GM12878 (cell line): ENCODE measurements around the gene PTPRQ. TPM values are rescaled to one million over a fixed set of nuclear protein-coding genes. Genes with fewer than 3 reads are reported as not detected.

Experiments used
- BRCA1 ChIP-seq: IDR thresholded peaks from 2 replicates; pipeline ENCODE4 v1.6.1; 2011; ENCODE audit warnings: low read depth, low read length, improper control_type of control experiment
- CREM ChIP-seq: IDR thresholded peaks from 2 replicates; pipeline ENCODE4 v1.6.1; 2014; ENCODE audit warnings: antibody characterized with exemption, low read depth
- ETV6 ChIP-seq, 2 experiments: fragments of 450-650 bp in 1 of 2; IDR thresholded peaks in 1 of 2; conservative IDR thresholded peaks in 1 of 2; 2 replicates each; pipeline ENCODE4 v1.6.1; 2014; ENCODE audit warnings: antibody characterized with exemption in 1 of 2, borderline replicate concordance in 1 of 2, low read depth in 1 of 2, mild to moderate bottlenecking in 1 of 2, moderate library complexity in 1 of 2
- HCFC1 ChIP-seq: fragments of 150-350 bp; IDR thresholded peaks from 2 replicates; pipeline ENCODE4 v1.6.1; 2014; ENCODE audit warnings: low read length
- IRF4 ChIP-seq: IDR thresholded peaks from 2 replicates; pipeline ENCODE4 v1.6.1; 2011; ENCODE audit warnings: low read depth, low read length
- MEF2A ChIP-seq: IDR thresholded peaks from 2 replicates; pipeline ENCODE4 v1.6.1; 2011; ENCODE audit warnings: low read depth, mild to moderate bottlenecking, low read length, moderate library complexity; ENCODE audit not compliant: insufficient read depth
- POLR2A ChIP-seq: IDR thresholded peaks from 2 replicates; pipeline ENCODE4 v1.6.1; 2011; ENCODE audit warnings: low read depth, mild to moderate bottlenecking, low read length
- POLR2AphosphoS5 ChIP-seq: IDR thresholded peaks from 2 replicates; pipeline ENCODE4 v1.6.1; 2011; ENCODE audit warnings: mild to moderate bottlenecking, low read length, inconsistent platforms
- RUNX3 ChIP-seq: IDR thresholded peaks from 2 replicates; pipeline ENCODE4 v1.6.1; 2012; ENCODE audit warnings: low read length, inconsistent platforms
- SIX5 ChIP-seq: IDR thresholded peaks from 2 replicates; pipeline ENCODE4 v1.6.1; 2011; ENCODE audit warnings: mild to moderate bottlenecking, low read depth, low read length, moderate library complexity; ENCODE audit not compliant: severe bottlenecking
- SMC3 ChIP-seq: IDR thresholded peaks from 2 replicates; pipeline ENCODE4 v1.6.1; 2011; ENCODE audit warnings: low read length, improper control_type of control experiment, borderline replicate concordance
- SRF ChIP-seq, 2 experiments: IDR thresholded peaks; 2 replicates each; pipeline ENCODE4 v1.6.1; 2011; ENCODE audit warnings: low read depth in 2 of 2, low read length in 2 of 2, mild to moderate bottlenecking in 1 of 2, moderate library complexity in 1 of 2
- STAT1 ChIP-seq: fragments of 450-650 bp; conservative IDR thresholded peaks from 2 replicates; pipeline ENCODE4 v1.6.1; 2014; ENCODE audit warnings: antibody characterized with exemption, mild to moderate bottlenecking
- TARDBP ChIP-seq: IDR thresholded peaks from 2 replicates; pipeline ENCODE4 v1.6.1; 2016; ENCODE audit warnings: borderline replicate concordance
- USF1 ChIP-seq: IDR thresholded peaks from 2 replicates; pipeline ENCODE4 v1.6.1; 2011; ENCODE audit warnings: borderline replicate concordance, low read depth, mild to moderate bottlenecking, moderate library complexity, mixed read lengths, low read length; ENCODE audit not compliant: insufficient read depth; ENCODE audit errors: extremely low read length
- YY1 ChIP-seq: IDR thresholded peaks from 2 replicates; pipeline ENCODE4 v1.6.1; 2011; ENCODE audit warnings: low read depth, mild to moderate bottlenecking, low read length
- ZNF622 ChIP-seq: fragments of 450-650 bp; IDR thresholded peaks from 2 replicates; pipeline ENCODE4 v1.6.1; 2017; ENCODE audit warnings: mild to moderate bottlenecking, inconsistent platforms
- polyA plus RNA-seq, 11 experiments: library from polyadenylated mRNA; depleted of rRNA in 4 of 11; unstranded in 6 of 11; stranded (reverse) in 5 of 11; fragments of >200 nt; fragmentation: Nextera tagmentation in 4 of 11; fragmentation: Illumina TruSeq in 1 of 11; extraction: Ambion mirVana in 4 of 11; extraction: Trizol in 1 of 11; gene quantifications; 1 replicate in 1 of 11; 2 replicates in 10 of 11; pipeline versions ENCODE4 v1.2.1 to v1.2.3, GENCODE V29; 2011 to 2016; ENCODE audit warnings: inconsistent platforms in 2 of 11, missing spikeins in 2 of 11, low read depth in 1 of 11
- total RNA-seq, 4 experiments: library from RNA; depleted of rRNA in 3 of 4; stranded (reverse); fragments of >200 nt in 3 of 4; fragmentation: Illumina TruSeq in 1 of 4; extraction: Trizol in 1 of 4; gene quantifications; 2 replicates each; pipeline versions ENCODE4 v1.2.1 to v1.2.3, GENCODE V29; 2013 to 2021
- TF ChIP-seq, protein P1 (sequence below): fragments of 450-650 bp; IDR thresholded peaks from 2 replicates; pipeline ENCODE4 v1.6.1; 2017; ENCODE audit warnings: mild to moderate bottlenecking, low read depth, inconsistent platforms; ENCODE audit not compliant: poor library complexity, severe bottlenecking
- TF ChIP-seq, protein P2 (sequence below), 3 experiments: IDR thresholded peaks in 2 of 3; conservative IDR thresholded peaks in 1 of 3; 2 replicates each; pipeline ENCODE4 v1.5.1; 2011; ENCODE audit warnings: low read depth in 3 of 3, low read length in 3 of 3, mild to moderate bottlenecking in 3 of 3, control low read depth in 2 of 3, moderate library complexity in 2 of 3, inconsistent platforms in 1 of 3, mixed read lengths in 1 of 3; ENCODE audit not compliant: control insufficient read depth in 2 of 3, insufficient read depth in 1 of 3; ENCODE audit errors: extremely low read depth in 1 of 3
- TF ChIP-seq, protein P3 (sequence below): fragments of 150-350 bp; IDR thresholded peaks from 2 replicates; pipeline ENCODE4 v1.6.1; 2016; ENCODE audit warnings: low read depth, low read length
- TF ChIP-seq, protein P4 (sequence below): IDR thresholded peaks from 2 replicates; pipeline ENCODE4 v1.6.1; 2011; ENCODE audit warnings: mild to moderate bottlenecking, low read depth, low read length, moderate library complexity; ENCODE audit not compliant: insufficient replicate concordance

Gene PTPRQ
- total and polyA plus RNA-seq, 10 of the 15 experiments (the other 5 are each of a cell fraction or from before 2014, with no cell fraction given): 0.01 TPM; not detected in 9

GRCh38 chr12:80472911-80473500 lies 29.0 kb downstream of the PTPRQ start (continued):
- TF ChIP-seq, protein P1, sequence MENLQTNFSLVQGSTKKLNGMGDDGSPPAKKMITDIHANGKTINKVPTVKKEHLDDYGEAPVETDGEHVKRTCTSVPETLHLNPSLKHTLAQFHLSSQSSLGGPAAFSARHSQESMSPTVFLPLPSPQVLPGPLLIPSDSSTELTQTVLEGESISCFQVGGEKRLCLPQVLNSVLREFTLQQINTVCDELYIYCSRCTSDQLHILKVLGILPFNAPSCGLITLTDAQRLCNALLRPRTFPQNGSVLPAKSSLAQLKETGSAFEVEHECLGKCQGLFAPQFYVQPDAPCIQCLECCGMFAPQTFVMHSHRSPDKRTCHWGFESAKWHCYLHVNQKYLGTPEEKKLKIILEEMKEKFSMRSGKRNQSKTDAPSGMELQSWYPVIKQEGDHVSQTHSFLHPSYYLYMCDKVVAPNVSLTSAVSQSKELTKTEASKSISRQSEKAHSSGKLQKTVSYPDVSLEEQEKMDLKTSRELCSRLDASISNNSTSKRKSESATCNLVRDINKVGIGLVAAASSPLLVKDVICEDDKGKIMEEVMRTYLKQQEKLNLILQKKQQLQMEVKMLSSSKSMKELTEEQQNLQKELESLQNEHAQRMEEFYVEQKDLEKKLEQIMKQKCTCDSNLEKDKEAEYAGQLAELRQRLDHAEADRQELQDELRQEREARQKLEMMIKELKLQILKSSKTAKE: peak; percentile 21
- no peak for TF ChIP-seq SIX5
- TF ChIP-seq, protein P2, sequence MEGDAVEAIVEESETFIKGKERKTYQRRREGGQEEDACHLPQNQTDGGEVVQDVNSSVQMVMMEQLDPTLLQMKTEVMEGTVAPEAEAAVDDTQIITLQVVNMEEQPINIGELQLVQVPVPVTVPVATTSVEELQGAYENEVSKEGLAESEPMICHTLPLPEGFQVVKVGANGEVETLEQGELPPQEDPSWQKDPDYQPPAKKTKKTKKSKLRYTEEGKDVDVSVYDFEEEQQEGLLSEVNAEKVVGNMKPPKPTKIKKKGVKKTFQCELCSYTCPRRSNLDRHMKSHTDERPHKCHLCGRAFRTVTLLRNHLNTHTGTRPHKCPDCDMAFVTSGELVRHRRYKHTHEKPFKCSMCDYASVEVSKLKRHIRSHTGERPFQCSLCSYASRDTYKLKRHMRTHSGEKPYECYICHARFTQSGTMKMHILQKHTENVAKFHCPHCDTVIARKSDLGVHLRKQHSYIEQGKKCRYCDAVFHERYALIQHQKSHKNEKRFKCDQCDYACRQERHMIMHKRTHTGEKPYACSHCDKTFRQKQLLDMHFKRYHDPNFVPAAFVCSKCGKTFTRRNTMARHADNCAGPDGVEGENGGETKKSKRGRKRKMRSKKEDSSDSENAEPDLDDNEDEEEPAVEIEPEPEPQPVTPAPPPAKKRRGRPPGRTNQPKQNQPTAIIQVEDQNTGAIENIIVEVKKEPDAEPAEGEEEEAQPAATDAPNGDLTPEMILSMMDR (IDR thresholded peaks at IDR 0.05 in 2 of 3, conservative IDR thresholded peaks at IDR 0.05 in 1 of 3; ENCODE audit: control insufficient read depth in 2 of 3, extremely low read depth in 1 of 3, insufficient read depth in 1 of 3, low read depth in 3 of 3, low read length in 3 of 3): peak; percentile 48 to 58 (median 57); a peak in 5 of 6 replicates
- no peak for TF ChIP-seq ZNF622
- no peak for TF ChIP-seq TARDBP
- 0 out of 2 replicates have a peak, but pooled peaks have one; percentile 44 for TF ChIP-seq IRF4
- no peak for TF ChIP-seq STAT1
- TF ChIP-seq, protein P3, sequence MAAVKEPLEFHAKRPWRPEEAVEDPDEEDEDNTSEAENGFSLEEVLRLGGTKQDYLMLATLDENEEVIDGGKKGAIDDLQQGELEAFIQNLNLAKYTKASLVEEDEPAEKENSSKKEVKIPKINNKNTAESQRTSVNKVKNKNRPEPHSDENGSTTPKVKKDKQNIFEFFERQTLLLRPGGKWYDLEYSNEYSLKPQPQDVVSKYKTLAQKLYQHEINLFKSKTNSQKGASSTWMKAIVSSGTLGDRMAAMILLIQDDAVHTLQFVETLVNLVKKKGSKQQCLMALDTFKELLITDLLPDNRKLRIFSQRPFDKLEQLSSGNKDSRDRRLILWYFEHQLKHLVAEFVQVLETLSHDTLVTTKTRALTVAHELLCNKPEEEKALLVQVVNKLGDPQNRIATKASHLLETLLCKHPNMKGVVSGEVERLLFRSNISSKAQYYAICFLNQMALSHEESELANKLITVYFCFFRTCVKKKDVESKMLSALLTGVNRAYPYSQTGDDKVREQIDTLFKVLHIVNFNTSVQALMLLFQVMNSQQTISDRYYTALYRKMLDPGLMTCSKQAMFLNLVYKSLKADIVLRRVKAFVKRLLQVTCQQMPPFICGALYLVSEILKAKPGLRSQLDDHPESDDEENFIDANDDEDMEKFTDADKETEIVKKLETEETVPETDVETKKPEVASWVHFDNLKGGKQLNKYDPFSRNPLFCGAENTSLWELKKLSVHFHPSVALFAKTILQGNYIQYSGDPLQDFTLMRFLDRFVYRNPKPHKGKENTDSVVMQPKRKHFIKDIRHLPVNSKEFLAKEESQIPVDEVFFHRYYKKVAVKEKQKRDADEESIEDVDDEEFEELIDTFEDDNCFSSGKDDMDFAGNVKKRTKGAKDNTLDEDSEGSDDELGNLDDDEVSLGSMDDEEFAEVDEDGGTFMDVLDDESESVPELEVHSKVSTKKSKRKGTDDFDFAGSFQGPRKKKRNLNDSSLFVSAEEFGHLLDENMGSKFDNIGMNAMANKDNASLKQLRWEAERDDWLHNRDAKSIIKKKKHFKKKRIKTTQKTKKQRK: no peak
- TF ChIP-seq MEF2A: no peak
- 0 out of 2 replicates have a peak, but pooled peaks have one; percentile 22 for TF ChIP-seq CREM
- TF ChIP-seq USF1: no peak
- TF ChIP-seq HCFC1: no peak
- peak; percentile 27; the same call in 1 of the 2 replicates for TF ChIP-seq RUNX3
- TF ChIP-seq, protein P4, sequence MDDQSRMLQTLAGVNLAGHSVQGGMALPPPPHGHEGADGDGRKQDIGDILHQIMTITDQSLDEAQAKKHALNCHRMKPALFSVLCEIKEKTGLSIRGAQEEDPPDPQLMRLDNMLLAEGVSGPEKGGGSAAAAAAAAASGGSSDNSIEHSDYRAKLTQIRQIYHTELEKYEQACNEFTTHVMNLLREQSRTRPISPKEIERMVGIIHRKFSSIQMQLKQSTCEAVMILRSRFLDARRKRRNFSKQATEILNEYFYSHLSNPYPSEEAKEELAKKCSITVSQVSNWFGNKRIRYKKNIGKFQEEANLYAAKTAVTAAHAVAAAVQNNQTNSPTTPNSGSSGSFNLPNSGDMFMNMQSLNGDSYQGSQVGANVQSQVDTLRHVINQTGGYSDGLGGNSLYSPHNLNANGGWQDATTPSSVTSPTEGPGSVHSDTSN: no peak
- TF ChIP-seq ETV6 (conservative IDR thresholded peaks at IDR 0.05 in 1 of 2, IDR thresholded peaks at IDR 0.05 in 1 of 2; ENCODE audit: borderline replicate concordance in 1 of 2, low read depth in 1 of 2): no peak
- no peak for TF ChIP-seq POLR2AphosphoS5
- TF ChIP-seq SRF (IDR thresholded peaks at IDR 0.05; ENCODE audit: low read depth in 2 of 2, low read length in 2 of 2): no peak
- TF ChIP-seq POLR2A: no peak
- TF ChIP-seq YY1: peak; percentile 52; the same call in 1 of the 2 replicates
- TF ChIP-seq SMC3: peak; percentile 64; the same call in 1 of the 2 replicates
- no peak for TF ChIP-seq BRCA1
